K562 (cell line): ENCODE data around the gene PHF20. TPM values are rescaled to one million over a fixed set of nuclear protein-coding genes. Genes with fewer than 3 reads are reported as not detected.

ENCODE experiments used
- CHCHD3 ChIP-seq: fragments of 250-450 bp; sonication (Bioruptor Pico); IDR thresholded peaks from 2 replicates; pipeline ENCODE4 v2.1.2; 2022; ENCODE audit warnings: mild to moderate bottlenecking
- E2F3 ChIP-seq: fragments of 250-450 bp; sonication (Bioruptor Pico); IDR thresholded peaks from 2 replicates; pipeline ENCODE4 v1.4.0; 2020; ENCODE audit warnings: mild to moderate bottlenecking
- GATAD2B ChIP-seq: fragments of 450-650 bp; IDR thresholded peaks from 2 replicates; pipeline ENCODE4 v1.6.1; 2017; ENCODE audit warnings: mild to moderate bottlenecking, borderline replicate concordance
- PHB2 ChIP-seq: fragments of 450-650 bp; IDR thresholded peaks from 2 replicates; pipeline ENCODE4 v1.6.1; 2017; ENCODE audit warnings: low read depth
- SAP30 ChIP-seq: fragments of 200-600 bp; sonication (generic); IDR thresholded peaks from 2 replicates; pipeline ENCODE4 v1.6.1; 2012; ENCODE audit warnings: borderline replicate concordance, low read depth, mild to moderate bottlenecking, moderate library complexity, low read length, control low read depth, inconsistent platforms; ENCODE audit not compliant: insufficient read depth, poor library complexity, severe bottlenecking
- SRSF9 ChIP-seq: fragments of 200-400 bp; formaldehyde crosslinking; IDR thresholded peaks from 2 replicates; pipeline ENCODE4 v1.6.1; 2017; ENCODE audit warnings: low read depth, low read length, borderline replicate concordance
- TEAD1 ChIP-seq, 2 experiments: fragments of 450-650 bp in 1 of 2; sonication (generic) in 1 of 2; formaldehyde crosslinking; IDR thresholded peaks; 2 replicates each; pipeline versions ENCODE4 v1.4.0 to v1.8.0; 2020 to 2022; ENCODE audit warnings: mild to moderate bottlenecking in 2 of 2, missing genetic modification reagents in 1 of 2
- ZNF354B ChIP-seq: fragments of 250-450 bp; sonication (Bioruptor Pico); IDR thresholded peaks from 2 replicates; pipeline ENCODE4 v1.4.0; 2020
- polyA plus RNA-seq, 8 experiments: library from polyadenylated mRNA; depleted of rRNA in 4 of 8; stranded (reverse) in 5 of 8; unstranded in 3 of 8; fragments of >200 nt; fragmentation: Nextera tagmentation in 2 of 8; fragmentation: Illumina TruSeq in 1 of 8; extraction: Ambion mirVana in 2 of 8; extraction: Trizol in 1 of 8; gene quantifications; 2 replicates each; pipeline versions ENCODE4 v1.2.1 to v1.2.3, GENCODE V29; 2011 to 2014; ENCODE audit warnings: inconsistent platforms in 1 of 8, missing spikeins in 1 of 8
- total RNA-seq, 7 experiments: library from RNA; depleted of rRNA in 6 of 7; stranded (reverse); fragments of >200 nt in 6 of 7; fragmentation: Illumina TruSeq in 2 of 7; extraction: Trizol in 2 of 7; gene quantifications; 2 replicates each; pipeline versions ENCODE4 v1.2.1 to v1.2.3, GENCODE V29; 2011 to 2021; ENCODE audit warnings: low replicate concordance in 1 of 7
- TF ChIP-seq, protein P1 (sequence below): fragments of 450-650 bp; IDR thresholded peaks from 2 replicates; pipeline ENCODE4 v1.6.1; 2016; ENCODE audit warnings: mild to moderate bottlenecking
- TF ChIP-seq, protein P2 (sequence below): fragments of 250-450 bp; sonication (Bioruptor Pico); IDR thresholded peaks from 2 replicates; pipeline ENCODE4 v1.4.0; 2020; ENCODE audit warnings: mild to moderate bottlenecking, moderate library complexity
- TF ChIP-seq, protein P3 (sequence below), 2 experiments: fragments of 450-650 bp; IDR thresholded peaks; 2 replicates each; pipeline ENCODE4 v1.6.1; 2018; ENCODE audit warnings: mild to moderate bottlenecking in 2 of 2, low read depth in 1 of 2; ENCODE audit not compliant: partially characterized antibody in 2 of 2
- TF ChIP-seq, protein P4 (sequence below): sonication (generic); formaldehyde crosslinking; IDR thresholded peaks from 2 replicates; pipeline ENCODE4 v1.8.0; 2022; ENCODE audit warnings: missing genetic modification reagents, mild to moderate bottlenecking, borderline replicate concordance
- TF ChIP-seq, protein P5 (sequence below): sonication (generic); formaldehyde crosslinking; IDR thresholded peaks from 2 replicates; pipeline ENCODE4 v1.8.1; 2023; ENCODE audit warnings: mild to moderate bottlenecking, missing genetic modification reagents

PHF20 gene
- total and polyA plus RNA-seq, 9 of the 15 experiments (the other 6 are each of a cell fraction or from before 2014, with no cell fraction given) = 49.9 to 196 (median 70.7) TPM

DNA sequence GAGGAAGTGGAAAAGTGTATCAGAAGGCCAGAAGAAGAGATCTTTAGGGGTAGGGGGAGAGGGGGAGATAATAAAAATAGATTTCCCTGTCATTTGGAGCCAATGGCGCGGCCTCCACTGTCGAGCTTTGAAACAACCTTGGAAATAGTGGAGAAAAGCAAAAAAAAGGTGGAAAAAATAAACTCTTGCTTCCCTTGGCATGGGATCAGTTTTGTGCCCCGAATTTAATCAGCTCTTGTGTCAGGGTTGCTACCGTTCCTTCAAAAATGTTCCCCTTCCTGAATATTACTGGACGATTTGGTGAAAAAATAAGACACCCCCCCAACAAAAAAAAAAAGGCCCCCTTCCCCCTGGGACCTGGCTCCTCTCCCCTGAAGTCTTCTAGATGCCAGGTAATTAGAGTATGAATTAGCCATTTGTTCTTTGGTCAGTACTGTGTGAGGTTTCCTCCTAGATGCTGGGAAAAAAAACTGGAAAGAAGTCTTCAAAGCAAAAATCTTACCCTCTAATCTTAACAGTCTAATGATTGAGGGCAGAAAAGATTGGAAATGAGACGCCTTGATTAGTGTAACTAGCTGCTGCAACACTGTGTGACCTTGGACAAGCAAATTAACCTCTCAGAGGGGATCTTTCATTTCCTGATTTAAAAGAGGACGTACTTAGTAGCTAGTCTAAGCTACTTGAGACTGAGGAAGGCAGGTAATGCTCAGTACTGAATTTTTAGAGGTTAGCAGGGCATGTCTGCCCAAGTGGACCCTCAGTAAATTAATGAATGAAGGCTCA, 28.9 kb upstream of the PHF20 start (continued):
- TF ChIP-seq, protein P1, sequence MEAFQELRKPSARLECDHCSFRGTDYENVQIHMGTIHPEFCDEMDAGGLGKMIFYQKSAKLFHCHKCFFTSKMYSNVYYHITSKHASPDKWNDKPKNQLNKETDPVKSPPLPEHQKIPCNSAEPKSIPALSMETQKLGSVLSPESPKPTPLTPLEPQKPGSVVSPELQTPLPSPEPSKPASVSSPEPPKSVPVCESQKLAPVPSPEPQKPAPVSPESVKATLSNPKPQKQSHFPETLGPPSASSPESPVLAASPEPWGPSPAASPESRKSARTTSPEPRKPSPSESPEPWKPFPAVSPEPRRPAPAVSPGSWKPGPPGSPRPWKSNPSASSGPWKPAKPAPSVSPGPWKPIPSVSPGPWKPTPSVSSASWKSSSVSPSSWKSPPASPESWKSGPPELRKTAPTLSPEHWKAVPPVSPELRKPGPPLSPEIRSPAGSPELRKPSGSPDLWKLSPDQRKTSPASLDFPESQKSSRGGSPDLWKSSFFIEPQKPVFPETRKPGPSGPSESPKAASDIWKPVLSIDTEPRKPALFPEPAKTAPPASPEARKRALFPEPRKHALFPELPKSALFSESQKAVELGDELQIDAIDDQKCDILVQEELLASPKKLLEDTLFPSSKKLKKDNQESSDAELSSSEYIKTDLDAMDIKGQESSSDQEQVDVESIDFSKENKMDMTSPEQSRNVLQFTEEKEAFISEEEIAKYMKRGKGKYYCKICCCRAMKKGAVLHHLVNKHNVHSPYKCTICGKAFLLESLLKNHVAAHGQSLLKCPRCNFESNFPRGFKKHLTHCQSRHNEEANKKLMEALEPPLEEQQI = no peak
- TF ChIP-seq, protein P2, sequence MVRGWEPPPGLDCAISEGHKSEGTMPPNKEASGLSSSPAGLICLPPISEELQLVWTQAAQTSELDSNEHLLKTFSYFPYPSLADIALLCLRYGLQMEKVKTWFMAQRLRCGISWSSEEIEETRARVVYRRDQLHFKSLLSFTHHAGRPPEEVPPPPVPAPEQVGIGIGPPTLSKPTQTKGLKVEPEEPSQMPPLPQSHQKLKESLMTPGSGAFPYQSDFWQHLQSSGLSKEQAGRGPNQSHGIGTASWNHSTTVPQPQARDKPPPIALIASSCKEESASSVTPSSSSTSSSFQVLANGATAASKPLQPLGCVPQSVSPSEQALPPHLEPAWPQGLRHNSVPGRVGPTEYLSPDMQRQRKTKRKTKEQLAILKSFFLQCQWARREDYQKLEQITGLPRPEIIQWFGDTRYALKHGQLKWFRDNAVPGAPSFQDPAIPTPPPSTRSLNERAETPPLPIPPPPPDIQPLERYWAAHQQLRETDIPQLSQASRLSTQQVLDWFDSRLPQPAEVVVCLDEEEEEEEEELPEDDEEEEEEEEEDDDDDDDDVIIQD (CRISPR knock-in tag) = no peak
- TF ChIP-seq TEAD1 (CRISPR knock-in tag; IDR thresholded peaks at IDR 0.05) (peak in 1 of 2 experiments; percentile 74; a peak in 2 of 4 replicates), ZNF354B (CRISPR knock-in tag) (no peak), GATAD2B (no peak), PHB2 (0 out of 2 replicates have a peak, but pooled peaks have one; percentile 44), CHCHD3 (CRISPR knock-in tag) (no peak), SRSF9 (no peak), E2F3 (CRISPR knock-in tag) (no peak), SAP30 (no peak)
- TF ChIP-seq, protein P3, sequence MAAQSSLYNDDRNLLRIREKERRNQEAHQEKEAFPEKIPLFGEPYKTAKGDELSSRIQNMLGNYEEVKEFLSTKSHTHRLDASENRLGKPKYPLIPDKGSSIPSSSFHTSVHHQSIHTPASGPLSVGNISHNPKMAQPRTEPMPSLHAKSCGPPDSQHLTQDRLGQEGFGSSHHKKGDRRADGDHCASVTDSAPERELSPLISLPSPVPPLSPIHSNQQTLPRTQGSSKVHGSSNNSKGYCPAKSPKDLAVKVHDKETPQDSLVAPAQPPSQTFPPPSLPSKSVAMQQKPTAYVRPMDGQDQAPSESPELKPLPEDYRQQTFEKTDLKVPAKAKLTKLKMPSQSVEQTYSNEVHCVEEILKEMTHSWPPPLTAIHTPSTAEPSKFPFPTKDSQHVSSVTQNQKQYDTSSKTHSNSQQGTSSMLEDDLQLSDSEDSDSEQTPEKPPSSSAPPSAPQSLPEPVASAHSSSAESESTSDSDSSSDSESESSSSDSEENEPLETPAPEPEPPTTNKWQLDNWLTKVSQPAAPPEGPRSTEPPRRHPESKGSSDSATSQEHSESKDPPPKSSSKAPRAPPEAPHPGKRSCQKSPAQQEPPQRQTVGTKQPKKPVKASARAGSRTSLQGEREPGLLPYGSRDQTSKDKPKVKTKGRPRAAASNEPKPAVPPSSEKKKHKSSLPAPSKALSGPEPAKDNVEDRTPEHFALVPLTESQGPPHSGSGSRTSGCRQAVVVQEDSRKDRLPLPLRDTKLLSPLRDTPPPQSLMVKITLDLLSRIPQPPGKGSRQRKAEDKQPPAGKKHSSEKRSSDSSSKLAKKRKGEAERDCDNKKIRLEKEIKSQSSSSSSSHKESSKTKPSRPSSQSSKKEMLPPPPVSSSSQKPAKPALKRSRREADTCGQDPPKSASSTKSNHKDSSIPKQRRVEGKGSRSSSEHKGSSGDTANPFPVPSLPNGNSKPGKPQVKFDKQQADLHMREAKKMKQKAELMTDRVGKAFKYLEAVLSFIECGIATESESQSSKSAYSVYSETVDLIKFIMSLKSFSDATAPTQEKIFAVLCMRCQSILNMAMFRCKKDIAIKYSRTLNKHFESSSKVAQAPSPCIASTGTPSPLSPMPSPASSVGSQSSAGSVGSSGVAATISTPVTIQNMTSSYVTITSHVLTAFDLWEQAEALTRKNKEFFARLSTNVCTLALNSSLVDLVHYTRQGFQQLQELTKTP (IDR thresholded peaks at IDR 0.05; ENCODE audit: low read depth in 1 of 2, partially characterized antibody in 2 of 2) = peak; percentile 72 to 79
- TF ChIP-seq, protein P4, sequence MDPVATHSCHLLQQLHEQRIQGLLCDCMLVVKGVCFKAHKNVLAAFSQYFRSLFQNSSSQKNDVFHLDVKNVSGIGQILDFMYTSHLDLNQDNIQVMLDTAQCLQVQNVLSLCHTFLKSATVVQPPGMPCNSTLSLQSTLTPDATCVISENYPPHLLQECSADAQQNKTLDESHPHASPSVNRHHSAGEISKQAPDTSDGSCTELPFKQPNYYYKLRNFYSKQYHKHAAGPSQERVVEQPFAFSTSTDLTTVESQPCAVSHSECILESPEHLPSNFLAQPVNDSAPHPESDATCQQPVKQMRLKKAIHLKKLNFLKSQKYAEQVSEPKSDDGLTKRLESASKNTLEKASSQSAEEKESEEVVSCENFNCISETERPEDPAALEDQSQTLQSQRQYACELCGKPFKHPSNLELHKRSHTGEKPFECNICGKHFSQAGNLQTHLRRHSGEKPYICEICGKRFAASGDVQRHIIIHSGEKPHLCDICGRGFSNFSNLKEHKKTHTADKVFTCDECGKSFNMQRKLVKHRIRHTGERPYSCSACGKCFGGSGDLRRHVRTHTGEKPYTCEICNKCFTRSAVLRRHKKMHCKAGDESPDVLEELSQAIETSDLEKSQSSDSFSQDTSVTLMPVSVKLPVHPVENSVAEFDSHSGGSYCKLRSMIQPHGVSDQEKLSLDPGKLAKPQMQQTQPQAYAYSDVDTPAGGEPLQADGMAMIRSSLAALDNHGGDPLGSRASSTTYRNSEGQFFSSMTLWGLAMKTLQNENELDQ (CRISPR knock-in tag) = no peak
- TF ChIP-seq, protein P5, sequence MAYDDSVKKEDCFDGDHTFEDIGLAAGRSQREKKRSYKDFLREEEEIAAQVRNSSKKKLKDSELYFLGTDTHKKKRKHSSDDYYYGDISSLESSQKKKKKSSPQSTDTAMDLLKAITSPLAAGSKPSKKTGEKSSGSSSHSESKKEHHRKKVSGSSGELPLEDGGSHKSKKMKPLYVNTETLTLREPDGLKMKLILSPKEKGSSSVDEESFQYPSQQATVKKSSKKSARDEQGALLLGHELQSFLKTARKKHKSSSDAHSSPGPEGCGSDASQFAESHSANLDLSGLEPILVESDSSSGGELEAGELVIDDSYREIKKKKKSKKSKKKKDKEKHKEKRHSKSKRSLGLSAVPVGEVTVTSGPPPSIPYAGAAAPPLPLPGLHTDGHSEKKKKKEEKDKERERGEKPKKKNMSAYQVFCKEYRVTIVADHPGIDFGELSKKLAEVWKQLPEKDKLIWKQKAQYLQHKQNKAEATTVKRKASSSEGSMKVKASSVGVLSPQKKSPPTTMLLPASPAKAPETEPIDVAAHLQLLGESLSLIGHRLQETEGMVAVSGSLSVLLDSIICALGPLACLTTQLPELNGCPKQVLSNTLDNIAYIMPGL = no peak
